Cardiac fibroblast (primary cell): ENCODE results near the gene PDE6H.

ENCODE experiments used
- DNase-seq, 2 donors: peaks; one replicate each; pipeline versions ENCODE4 v3.0.0 to v3.0.0-alpha.2; 2010; ENCODE audit warnings: low read depth in 2 of 2
- H3K4me3 ChIP-seq, 2 donors: replicated peaks in 1 of 2; 1 replicate in 1 of 2; 2 replicates in 1 of 2; pipeline ENCODE4 v1.5.1; 2011; ENCODE audit warnings: low read depth in 2 of 2, low read length in 2 of 2, mild to moderate bottlenecking in 2 of 2, moderate library complexity in 1 of 2
- TF ChIP-seq, protein P1 (sequence below): IDR thresholded peaks from one replicate; pipeline ENCODE4 v1.5.1; 2011; ENCODE audit warnings: low read depth, mild to moderate bottlenecking, low read length, inconsistent platforms

Gene PDE6H

DNA sequence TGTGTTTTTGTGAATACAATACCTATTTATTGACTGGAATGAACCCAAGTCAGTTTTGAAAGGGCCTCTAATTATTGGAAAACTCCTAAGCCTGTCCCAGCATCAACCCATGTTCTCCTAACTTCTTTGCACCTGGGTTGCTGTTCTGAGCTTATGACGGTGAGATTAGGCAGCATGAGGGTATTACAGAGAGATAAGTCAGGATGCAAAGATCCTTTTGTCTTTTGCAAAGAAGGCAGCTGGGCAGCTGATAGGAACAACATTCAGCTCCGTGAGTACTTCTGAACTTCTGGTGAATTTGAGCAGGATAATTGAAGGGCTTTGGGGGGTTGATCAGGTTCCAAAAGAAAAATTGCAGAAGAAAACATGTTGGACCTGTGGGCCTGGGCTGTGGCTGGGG is at the start of gene PDE6H:
TSS of gene PDE6H (plus strand) at position 227 of the 400 bp plus-strand sequence. CDS start 4,971 bp downstream, outside the sequence.
- TF ChIP-seq, protein P1, sequence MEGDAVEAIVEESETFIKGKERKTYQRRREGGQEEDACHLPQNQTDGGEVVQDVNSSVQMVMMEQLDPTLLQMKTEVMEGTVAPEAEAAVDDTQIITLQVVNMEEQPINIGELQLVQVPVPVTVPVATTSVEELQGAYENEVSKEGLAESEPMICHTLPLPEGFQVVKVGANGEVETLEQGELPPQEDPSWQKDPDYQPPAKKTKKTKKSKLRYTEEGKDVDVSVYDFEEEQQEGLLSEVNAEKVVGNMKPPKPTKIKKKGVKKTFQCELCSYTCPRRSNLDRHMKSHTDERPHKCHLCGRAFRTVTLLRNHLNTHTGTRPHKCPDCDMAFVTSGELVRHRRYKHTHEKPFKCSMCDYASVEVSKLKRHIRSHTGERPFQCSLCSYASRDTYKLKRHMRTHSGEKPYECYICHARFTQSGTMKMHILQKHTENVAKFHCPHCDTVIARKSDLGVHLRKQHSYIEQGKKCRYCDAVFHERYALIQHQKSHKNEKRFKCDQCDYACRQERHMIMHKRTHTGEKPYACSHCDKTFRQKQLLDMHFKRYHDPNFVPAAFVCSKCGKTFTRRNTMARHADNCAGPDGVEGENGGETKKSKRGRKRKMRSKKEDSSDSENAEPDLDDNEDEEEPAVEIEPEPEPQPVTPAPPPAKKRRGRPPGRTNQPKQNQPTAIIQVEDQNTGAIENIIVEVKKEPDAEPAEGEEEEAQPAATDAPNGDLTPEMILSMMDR: no peak
- DNase-seq: no peak
- H3K4me3 ChIP-seq: no peak within 1 kb of the TSS

DNA sequence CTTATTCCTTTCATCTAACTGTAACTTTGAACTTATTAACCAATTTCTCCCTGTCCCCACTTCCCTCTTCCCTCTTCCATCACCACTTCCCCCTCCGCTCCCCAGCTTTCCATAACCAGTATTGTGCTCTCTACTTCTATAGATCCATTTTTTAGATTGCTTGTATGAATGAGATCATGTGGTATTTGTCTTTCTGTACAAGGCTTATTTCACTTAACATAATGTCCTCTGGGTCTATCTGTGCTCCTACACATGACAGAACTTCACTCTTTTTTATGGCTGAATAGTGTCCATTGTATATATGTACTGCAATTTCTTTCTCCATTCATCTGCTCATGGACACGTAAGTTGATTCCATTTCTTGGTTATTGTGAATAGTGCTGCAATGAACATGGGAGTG is 48.9 kb upstream of the PDE6H start:
- DNase-seq: no peak
- H3K4me3 ChIP-seq: no peak overlapping the region
- TF ChIP-seq, protein P1: no peak

DNA sequence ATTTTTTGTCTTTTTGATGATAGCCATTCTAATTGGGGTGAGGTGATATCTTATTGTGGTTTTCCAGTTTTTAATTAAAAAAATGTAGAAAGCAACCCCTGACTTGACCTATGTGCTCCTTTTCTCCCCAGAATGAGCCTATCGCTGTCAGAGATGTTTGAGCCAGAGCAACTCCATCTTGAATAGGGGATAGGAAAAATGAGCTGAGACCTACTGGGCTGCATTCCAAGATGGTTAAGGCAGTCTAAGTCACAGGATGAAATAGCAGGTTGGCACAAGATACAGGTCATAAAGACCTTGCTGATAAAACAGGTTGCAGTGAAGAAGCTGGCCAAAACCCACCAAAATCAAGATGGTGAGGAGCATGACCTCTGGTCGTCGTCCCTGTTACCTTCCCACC is 48.3 kb upstream of the PDE6H start:
- DNase-seq: no peak
- H3K4me3 ChIP-seq: no peak overlapping the region
- TF ChIP-seq, protein P1: no peak

DNA sequence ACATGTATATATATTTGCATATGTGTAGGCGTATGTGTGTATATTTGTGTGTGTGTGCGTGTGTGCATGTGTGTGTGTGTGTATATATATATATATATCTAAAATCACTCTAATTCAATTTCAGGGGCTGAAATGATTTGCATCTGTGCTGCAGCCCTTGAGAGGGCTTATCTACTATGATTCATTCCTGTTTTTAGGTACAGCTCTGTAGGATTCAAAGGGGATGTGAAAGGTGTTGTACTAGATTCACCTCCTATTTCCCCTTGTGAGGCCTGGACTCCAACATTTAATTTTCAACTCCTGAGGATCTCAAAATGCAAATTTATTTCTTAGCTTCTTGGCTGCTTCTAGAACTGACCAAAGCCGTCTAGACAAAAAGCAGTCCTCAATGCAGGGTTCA is 45.6 kb upstream of the PDE6H start:
- TF ChIP-seq, protein P1: no peak
- DNase-seq: no peak

DNA sequence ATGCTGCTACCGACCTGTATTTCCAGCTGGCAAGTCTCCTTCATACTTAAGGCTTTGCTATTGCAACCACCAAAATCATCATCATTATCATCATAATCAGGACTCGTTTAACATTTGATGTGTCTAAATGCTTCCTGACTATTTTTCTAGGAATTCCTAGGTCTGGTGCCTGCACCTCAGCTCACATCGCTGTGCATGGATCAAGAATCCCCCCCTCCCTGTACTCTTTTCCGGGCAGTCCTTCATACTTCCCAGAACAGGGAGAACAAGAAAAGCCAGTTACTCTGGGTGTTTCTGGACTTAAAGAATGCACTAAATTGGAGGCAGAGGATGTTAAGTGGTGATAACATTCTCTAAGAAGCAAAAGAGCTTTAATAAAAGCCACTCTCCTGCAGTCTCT is 43.9 kb upstream of the PDE6H start:
- TF ChIP-seq, protein P1: no peak
- peak in 1 of 2 donors; percentile 57 for DNase-seq
- H3K4me3 ChIP-seq: no peak overlapping the region

More for the DNA sequence above, 45.6 kb upstream of the PDE6H start:
- no peak overlapping the region for H3K4me3 ChIP-seq

DNA sequence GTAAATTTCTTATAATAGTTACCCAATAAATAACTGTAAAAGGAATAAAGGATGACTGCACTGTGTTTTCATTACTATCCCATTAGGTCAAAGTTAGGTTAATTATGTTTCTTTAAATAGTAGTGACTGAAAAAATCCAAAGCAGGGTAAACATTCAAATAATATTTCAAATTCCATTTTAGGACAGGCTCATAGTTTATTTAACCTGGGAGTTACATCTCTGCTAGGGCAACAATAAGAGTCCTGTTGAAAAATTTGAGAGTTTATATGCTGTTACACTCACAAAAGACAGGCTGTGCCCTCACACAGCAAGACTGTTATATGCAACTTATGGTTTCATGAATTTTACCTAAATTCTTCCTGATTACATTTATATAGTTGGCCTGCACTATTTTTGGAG is 42.5 kb upstream of the PDE6H start:
- H3K4me3 ChIP-seq: no peak overlapping the region
- DNase-seq: peak; percentile 26 to 51
- TF ChIP-seq, protein P1: peak; percentile 14

DNA sequence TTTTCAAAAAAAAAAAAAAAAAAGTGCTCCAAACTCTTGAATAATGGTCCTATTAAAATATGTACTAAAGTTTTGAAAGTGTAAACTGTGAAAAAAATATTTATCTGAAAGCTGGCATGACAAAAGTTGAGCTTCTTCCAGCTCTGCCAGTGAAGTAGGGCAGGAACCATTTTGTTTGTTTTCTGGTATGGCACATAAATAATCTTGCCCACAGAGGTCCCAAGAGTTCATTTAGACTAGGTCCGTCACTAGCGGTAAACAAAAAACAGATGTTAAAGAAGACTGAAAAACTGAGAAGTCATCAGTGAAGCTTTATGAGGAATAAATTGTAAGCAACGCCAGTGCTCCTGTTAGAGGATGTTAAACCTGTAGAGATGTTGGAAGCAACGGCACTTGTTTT is 41.5 kb upstream of the PDE6H start:
- H3K4me3 ChIP-seq: no peak overlapping the region
- DNase-seq: no peak
- TF ChIP-seq, protein P1: no peak
